Stimulated activated CD4-positive, alpha-beta T cell treated with anti-CD3 and anti-CD28 coated beads, TNF-alpha, amount 100 ng/mL, for 48 hours (primary cell): ENCODE data around the gene INPP5E.

ENCODE experiments used
- DNase-seq, 3 donors: peaks; one replicate each; pipeline ENCODE4 v3.0.0-alpha.2; 2020; ENCODE audit warnings: low read depth in 3 of 3

Gene INPP5E

DNA sequence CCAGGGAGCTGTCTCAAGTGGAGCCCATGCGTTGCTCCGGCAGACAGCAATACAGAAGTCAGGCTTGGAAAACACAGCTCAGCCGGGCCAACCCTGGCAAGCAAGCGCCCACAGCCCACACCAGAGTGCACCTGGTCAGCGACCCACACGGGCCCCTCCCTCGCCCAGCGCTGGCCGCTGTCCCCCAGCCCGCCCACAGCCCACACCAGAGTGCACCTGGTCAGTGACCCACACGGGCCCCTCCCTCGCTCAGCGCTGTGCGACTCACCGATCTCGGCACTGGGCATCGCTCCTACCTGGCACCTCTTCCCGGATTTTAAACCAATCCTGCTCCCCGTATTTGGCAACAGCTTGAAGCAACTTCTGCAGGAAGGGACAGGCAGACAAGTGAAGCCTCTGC is 52.4 kb downstream of the INPP5E start:
- no peak for DNase-seq

DNA sequence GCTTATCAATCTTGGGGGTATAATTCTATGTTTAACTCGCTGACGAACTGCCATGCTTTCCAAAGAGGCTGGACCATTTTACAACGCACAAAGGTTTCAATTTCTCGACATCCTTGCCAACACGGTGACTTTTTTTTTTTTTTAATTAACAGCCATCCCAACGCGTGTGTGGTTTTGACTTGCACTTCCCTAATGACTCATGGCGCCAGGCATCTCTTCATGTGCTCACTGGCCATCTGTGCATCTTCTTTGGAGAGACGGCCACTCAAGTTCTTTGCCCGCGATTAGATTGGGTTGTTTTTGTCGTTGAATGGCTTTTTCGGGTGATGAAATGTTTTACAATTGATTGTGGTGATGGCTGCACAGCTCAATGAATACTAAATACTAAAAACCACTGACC is 53.6 kb downstream of the INPP5E start:
- no peak for DNase-seq

DNA sequence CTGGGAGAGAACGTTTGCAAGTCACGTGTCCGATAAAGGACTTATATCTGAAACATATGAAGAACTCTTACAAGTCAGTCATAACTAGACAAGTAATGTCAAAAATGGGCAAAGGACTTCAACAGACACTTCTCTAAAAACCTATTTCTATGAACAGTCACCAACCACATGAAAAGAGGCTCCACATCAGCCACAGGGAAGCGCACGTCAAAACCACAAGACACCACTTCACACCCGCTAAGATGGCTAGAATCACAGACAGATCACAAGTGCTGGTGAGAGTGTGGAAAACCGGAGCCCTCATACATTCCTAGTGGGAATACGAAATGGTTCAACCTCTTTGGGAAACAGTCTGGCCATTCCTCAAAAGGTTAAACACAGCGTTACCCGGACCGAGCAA is 54.6 kb downstream of the INPP5E start:
- DNase-seq, result peak in 1 of 3 donors; percentile 32

DNA sequence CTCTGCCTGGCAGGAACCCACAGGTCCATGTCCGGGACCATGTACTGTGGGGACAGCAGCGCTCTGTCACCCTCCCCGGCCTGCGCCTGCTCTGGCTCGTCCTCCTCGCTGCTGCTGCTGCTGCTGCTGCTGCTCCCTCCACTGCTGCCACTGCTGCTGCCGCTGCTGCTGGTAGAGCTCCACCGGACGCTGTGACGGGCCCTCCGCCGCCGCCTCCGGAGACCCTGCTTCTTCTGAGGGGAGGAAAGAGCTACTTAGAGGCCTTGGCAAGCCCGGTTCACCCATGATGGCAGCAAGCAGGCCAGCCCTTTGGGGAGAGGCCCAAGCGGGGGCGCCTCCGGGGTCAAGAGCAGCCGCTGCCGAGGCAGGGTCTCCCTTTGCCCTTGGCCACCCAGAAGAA is 56.2 kb downstream of the INPP5E start:
- no peak for DNase-seq

DNA sequence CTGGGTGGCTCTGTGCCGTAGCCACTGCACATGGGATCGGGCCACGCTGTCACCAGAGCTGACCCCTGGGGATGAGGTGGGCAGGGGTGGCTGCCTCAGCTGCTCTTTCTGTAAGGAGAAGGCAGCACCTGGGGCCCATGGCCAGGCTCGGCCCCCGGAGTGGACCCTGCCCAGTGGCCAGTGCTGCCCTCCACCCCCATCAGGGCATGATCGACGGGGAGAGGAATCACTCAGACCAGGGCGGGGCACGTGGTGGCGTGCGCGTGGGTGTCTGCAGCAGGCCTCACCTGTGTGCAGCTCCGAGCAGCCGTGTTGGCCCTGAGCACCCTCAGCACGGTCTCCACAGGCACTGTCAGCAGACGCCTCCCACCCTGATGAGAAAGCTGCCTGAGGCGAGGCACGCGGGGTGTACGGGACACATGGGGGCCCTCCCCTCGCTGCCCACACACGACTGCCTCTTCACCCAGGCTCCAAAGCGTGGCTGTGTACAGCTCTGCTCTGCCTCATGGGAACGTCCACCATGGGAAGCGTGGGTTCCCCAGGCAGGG is 57.6 kb downstream of the INPP5E start:
- DNase-seq, result no peak

DNA sequence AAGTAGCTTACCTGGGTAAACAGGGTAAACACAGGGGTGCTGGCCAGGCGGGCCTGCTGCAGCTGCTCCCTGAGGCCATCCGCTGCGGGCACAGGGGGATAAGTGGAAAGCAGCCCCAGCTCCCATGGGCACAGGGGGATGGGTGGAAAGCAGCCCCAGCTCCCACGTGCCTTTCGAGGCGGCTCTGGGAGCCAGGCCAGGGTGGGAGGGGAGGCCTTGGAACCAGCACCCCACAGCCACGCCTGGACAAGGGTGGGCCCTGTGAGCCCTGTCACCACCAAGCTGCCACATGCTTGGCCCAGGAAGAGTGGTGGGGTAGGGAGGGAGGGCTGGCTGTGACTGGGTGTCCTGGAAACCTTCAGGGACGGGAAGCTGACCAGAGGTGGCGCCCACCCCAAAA is 58.3 kb downstream of the INPP5E start:
- DNase-seq, result no peak

DNA sequence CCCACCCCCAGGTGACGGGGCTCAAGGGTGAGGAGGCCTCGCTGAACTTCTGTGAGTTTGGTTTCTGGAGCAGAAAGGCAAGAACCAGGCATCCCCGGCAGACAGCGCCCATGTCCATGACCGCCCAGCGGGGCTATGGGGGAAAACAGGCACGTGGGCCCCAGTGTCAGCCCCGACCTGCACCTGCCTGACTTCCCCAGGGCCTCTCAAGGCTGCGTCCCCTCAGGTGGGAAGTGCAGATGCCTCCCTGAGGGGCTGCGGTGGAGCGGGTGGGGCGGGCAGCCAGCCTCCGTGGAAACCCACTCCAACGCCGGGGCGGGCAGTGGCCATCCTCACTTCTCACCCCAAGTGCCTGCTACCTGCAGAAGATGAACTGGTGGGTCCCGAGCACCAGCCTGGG is 59.3 kb downstream of the INPP5E start:
- DNase-seq, result no peak

DNA sequence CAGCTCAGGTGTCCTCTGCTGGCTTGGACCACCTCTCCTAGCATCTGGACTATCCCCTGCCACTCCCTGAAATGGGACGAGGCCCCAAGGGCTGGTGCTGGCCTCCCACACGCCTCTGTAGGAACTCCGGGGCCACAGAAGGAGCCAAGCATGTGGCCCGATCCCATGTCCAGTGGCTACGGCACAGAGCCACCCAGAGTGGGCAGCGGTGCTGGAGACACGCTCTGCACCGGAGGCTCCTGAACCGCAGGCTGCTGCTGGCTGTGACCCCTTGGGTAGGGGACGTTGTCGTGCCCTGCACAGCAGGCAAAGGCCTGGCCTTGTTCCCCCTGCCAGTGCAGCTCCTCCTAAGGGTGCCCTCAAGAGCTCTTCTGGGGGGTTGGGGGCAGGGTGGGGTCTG is 59.8 kb downstream of the INPP5E start:
- no peak for DNase-seq

DNA sequence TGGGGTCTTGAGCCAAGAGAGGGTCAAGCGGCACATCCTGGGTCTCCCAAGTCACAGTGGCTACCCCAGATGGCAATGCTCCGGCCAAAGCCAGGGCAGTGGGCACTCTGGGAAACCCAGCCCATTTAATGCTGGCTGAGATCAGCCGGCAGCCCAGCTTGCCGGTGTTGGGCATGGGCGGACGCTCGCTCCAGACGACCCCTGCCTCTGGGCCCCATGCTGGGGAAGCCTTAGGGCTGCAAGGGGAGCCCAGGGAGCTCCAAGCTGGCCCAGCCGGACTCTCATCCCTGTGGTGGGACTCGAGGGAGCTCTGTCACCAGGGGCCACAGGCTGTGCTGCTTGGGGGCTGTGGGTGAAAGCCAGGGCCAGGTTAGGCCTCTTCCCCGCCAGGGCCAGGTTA is 60.2 kb downstream of the INPP5E start:
- no peak for DNase-seq

DNA sequence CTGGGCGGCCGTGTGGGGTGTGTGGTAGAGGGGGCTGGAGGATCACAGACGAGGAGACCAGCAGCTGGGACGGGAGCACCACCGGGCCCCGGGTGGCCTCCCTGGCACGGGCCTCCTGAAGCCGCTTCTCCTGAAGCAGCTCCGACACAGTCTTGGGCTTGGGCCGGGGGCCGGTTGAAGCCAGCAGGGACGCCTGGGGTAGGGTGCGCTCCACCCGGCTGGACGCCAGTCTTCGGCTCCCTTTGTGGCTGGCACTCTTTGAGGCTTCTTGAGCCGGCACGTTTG is 60.7 kb downstream of the INPP5E start:
- no peak for DNase-seq
